ENCODE results near the gene ZCCHC8. TPM values are rescaled to one million over a fixed set of nuclear protein-coding genes. Genes with fewer than 3 reads are reported as not detected.

ZCCHC8 gene
- polyA plus RNA-seq, 6 donors from 2014 or later: 6.2 to 15.7 (median 12.8) TPM

- no peaks in the 10 kb centered on the region for H3K36me3 Mint-ChIP-seq
- peak overlapping the region in 5 of 6 donors; percentile 28 to 82 (median 64) for H3K27ac Mint-ChIP-seq
- H3K27me3 Mint-ChIP-seq: no peaks in the 10 kb centered on the region
- no peaks in the 10 kb centered on the region for H3K9me3 Mint-ChIP-seq
- ATAC-seq (ENCODE audit: low read depth in 2 of 2) (no peak), DNase-seq (peak; percentile 14)
- H3K4me3 Mint-ChIP-seq: peak overlapping the region; percentile 85 to 96 (median 92)
- peaks cover 14 to 40% (median 19%) of the 10 kb centered on the region in 3 donors for H3K4me1 Mint-ChIP-seq
Measured at GRCh38 chr12:122423258-122424165, 77.2 kb downstream of the ZCCHC8 start.

DNA sequence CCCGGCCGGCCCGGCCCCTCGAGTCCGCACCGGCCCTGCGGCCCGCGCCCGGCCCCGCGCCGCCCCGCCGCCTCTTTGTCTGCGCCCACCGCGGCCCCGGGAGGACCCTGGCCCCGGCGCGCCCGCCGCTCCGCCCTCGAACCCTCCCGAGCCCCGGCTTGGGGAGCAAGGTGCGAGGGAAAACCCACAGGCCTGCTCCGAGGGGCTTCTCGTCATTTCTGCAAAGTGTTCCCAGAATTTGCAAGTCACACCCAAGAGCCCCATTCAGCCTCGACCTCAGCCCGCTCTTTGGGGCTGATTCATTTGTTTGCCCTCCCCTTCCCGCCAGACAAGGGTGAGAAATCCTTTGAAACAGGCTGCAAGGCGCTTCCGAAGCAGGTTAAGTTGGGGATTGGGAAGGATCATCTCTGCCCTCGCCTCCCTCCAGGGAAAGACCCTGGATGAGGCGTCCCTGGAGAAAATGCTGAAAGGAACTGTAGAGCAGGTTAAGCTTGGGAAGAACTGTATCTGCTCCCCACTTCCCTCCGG lies 77.9 kb downstream of the ZCCHC8 start:
- H3K27ac Mint-ChIP-seq: peak overlapping the region; percentile 53 to 83 (median 79)
- H3K4me3 Mint-ChIP-seq: peak overlapping the region; percentile 85 to 96 (median 92)
- H3K9me3 Mint-ChIP-seq: no peaks in the 10 kb centered on the region
- peak; percentile 7 for DNase-seq
- peak in 1 of 2 donors; percentile 4 for ATAC-seq (ENCODE audit: low read depth in 2 of 2)
- H3K36me3 Mint-ChIP-seq: peaks cover 0 to 3% of the 10 kb centered on the region in 2 donors
- no peaks in the 10 kb centered on the region for H3K27me3 Mint-ChIP-seq
- peaks cover 17 to 43% (median 19%) of the 10 kb centered on the region in 3 donors for H3K4me1 Mint-ChIP-seq

GRCh38 chr12:122421821-122422729 lies 78.7 kb downstream of the ZCCHC8 start, which contains the start of gene CLIP1:
CLIP1 (minus strand) TSS chr12:122422669; CDS start chr12:122380452, 42,217 bp downstream.
- H3K9me3 Mint-ChIP-seq: no peaks in the 10 kb centered on the region
- peaks cover 0 to 5% of the 10 kb centered on the region in 2 donors for H3K36me3 Mint-ChIP-seq
- peak within 1 kb of the TSS; percentile 87 to 97 (median 96) for H3K27ac Mint-ChIP-seq
- peaks cover 19 to 45% (median 19%) of the 10 kb centered on the region in 3 donors for H3K4me1 Mint-ChIP-seq
- H3K4me3 Mint-ChIP-seq: peak within 1 kb of the TSS; percentile 87 to 98 (median 96)
- ATAC-seq (ENCODE audit: low read depth in 2 of 2) (peak; percentile 72), DNase-seq (peak; percentile 64)
- no peaks in the 10 kb centered on the region for H3K27me3 Mint-ChIP-seq

Other genes with a start within 250 kb of the ZCCHC8 start
- gene VPS33A, start 234.4 kb downstream of the ZCCHC8 start, polyA plus RNA-seq (ENCODE audit: low read depth in 6 of 6): 10 to 100 TPM; 20.9 to 37.1 (median 23.9) TPM
- 10 to 100 TPM in 1 of 6 donors, 1 to 10 TPM in 5; 1.4 to 21.0 (median 9.1) TPM for gene CLIP1, start 78.3 kb downstream of the ZCCHC8 start, polyA plus RNA-seq (ENCODE audit: low read depth in 6 of 6)
- 10 to 100 TPM in 5 of 6 donors, 1 to 10 TPM in 1; 9.4 to 63.8 (median 30.3) TPM for gene RSRC2, start 26.0 kb upstream of the ZCCHC8 start, polyA plus RNA-seq (ENCODE audit: low read depth in 6 of 6)
- gene KNTC1, start 26.3 kb upstream of the ZCCHC8 start, polyA plus RNA-seq (ENCODE audit: low read depth in 6 of 6): 1 to 10 TPM in 5 of 6 donors, not detected in 1; 2.1 to 6.3 (median 3.7) TPM
- not detected for gene HCAR2, start 202.4 kb upstream of the ZCCHC8 start, polyA plus RNA-seq (ENCODE audit: low read depth in 6 of 6)
- under 1 TPM in 1 of 6 donors, not detected in 5; 0.45 TPM for gene HCAR3, start 215.9 kb upstream of the ZCCHC8 start, polyA plus RNA-seq (ENCODE audit: low read depth in 6 of 6)
- not detected for gene HCAR1, start 229.9 kb upstream of the ZCCHC8 start, polyA plus RNA-seq (ENCODE audit: low read depth in 6 of 6)

Data from naive B cell (primary cell).